OCI-LY1 (cell line): Measurements from ENCODE around the gene SLAMF7.

Source experiments
- CTCF ChIP-seq: fragments of 200-600 bp; sonication (generic), shearing (Covaris generic); IDR thresholded peaks from 2 replicates; pipeline ENCODE4 v1.5.1; 2017; ENCODE audit warnings: mild to moderate bottlenecking, antibody characterized with exemption, low read length, moderate library complexity, mixed read lengths
- EZH2 ChIP-seq: fragments of 200-600 bp; sonication (generic), shearing (Covaris generic); IDR thresholded peaks from 2 replicates; pipeline ENCODE4 v1.8.0; 2017; ENCODE audit warnings: borderline replicate concordance, mixed run types, mild to moderate bottlenecking, antibody characterized with exemption, low read length, moderate library complexity, mixed read lengths

DNA sequence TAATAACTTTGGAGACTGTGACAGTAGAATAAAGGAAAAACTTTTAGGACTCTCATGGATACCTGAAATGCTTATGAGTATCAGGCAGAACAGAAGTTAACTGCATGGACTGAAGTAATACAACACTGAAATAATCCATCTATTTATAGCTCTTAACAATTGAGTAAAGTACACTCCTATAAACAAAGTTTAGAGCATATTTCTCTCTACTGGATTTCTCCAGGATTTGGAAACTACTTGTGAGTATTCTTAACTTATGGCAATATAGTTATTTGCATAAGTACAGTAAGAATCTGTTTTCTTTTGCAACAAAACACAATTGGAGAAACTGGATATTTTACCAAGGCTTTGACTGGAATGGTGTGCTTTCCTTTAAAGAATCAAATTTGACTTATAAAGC lies 17.6 kb upstream of the SLAMF7 start:
- TF ChIP-seq CTCF (no peak), EZH2 (no peak)
